IMR-90 (cell line): ENCODE data around the gene UPK3B. TPM values are rescaled to one million over a fixed set of nuclear protein-coding genes. Genes with fewer than 3 reads are reported as not detected.
A peak's percentile ranks its signal among the peaks of the same experiment; 100 is the strongest.
"Not testable (repeated sequence)": the region's sequence is repeated elsewhere in the genome, so short reads cannot be mapped to it uniquely, and the experiment has no call there.

Experiments used
- ATAC-seq: fragments of 200-7000 bp; cut with Tn5 transposase; 2 replicates; pipeline ENCODE4 v1.9.1; 2020; ENCODE audit warnings: low read depth, mild to moderate bottlenecking, moderate library complexity
- BruUV-seq: library from RNA; stranded (reverse); fragments of 400-500 nt; replicated peaks from 2 replicates; lab custom pipeline; 2021; lab: Mats Ljungman, UMichigan
- CTCF ChIA-PET: fragments of 300-600 bp; formaldehyde crosslinking; extraction: SDS; loops from one replicate; lab custom pipeline; 2021; ENCODE audit warnings: antibody characterized with exemption; lab: Yijun Ruan, JAX
- POLR2A ChIA-PET: fragments of 300-600 bp; sonication (Branson Sonifier 250); formaldehyde crosslinking; loops from one replicate; lab custom pipeline; 2022; ENCODE audit warnings: antibody characterized with exemption; ENCODE audit not compliant: unreplicated experiment; lab: Charles Lee
- DNase-seq: peaks from one replicate; pipeline ENCODE4 v3.0.0; 2013
- H2AFZ ChIP-seq: replicated peaks from 2 replicates; pipeline ENCODE3; 2013; ENCODE audit warnings: low read length, mild to moderate bottlenecking; ENCODE audit not compliant: poor library complexity
- H2AK5ac ChIP-seq: 2 replicates; pipeline ENCODE4 v1.6.1; 2013; ENCODE audit warnings: low read depth, low read length, inconsistent platforms
- H2AK9ac ChIP-seq: replicated peaks from 2 replicates; pipeline ENCODE3; 2013; ENCODE audit warnings: mild to moderate bottlenecking, low read depth, low read length, moderate library complexity; ENCODE audit not compliant: poor library complexity
- H2BK120ac ChIP-seq: 2 replicates; pipeline ENCODE4 v1.6.1; 2013; ENCODE audit warnings: low read depth, low read length, inconsistent platforms
- H2BK15ac ChIP-seq: 3 replicates; pipeline ENCODE4 v1.6.1; 2013; ENCODE audit warnings: low read depth, low read length, inconsistent platforms
- H2BK20ac ChIP-seq: 2 replicates; pipeline ENCODE4 v1.6.1; 2013; ENCODE audit warnings: low read depth, mild to moderate bottlenecking, inconsistent platforms, low read length, moderate library complexity
- H2BK5ac ChIP-seq: 2 replicates; pipeline ENCODE4 v1.6.1; 2013; ENCODE audit warnings: mild to moderate bottlenecking, low read depth, low read length, inconsistent platforms; ENCODE audit not compliant: poor library complexity, severe bottlenecking
- H3K14ac ChIP-seq: replicated peaks from 2 replicates; pipeline ENCODE4 v1.6.1; 2013; ENCODE audit warnings: low read depth, low read length, inconsistent platforms
- H3K18ac ChIP-seq: 2 replicates; pipeline ENCODE4 v1.6.1; 2013; ENCODE audit warnings: low read depth, low read length, control low read depth
- H3K23ac ChIP-seq: 2 replicates; pipeline ENCODE4 v1.6.1; 2013; ENCODE audit warnings: low read depth, low read length, inconsistent platforms
- H3K27ac ChIP-seq: 2 replicates; pipeline ENCODE4 v1.5.1; 2013; ENCODE audit warnings: mild to moderate bottlenecking, control low read depth, low read length; ENCODE audit not compliant: insufficient read depth
- H3K27me3 ChIP-seq: 2 replicates; pipeline ENCODE4 v1.6.1; 2013; ENCODE audit warnings: low read length; ENCODE audit not compliant: control insufficient read depth, insufficient read depth
- H3K36me3 ChIP-seq: 2 replicates; pipeline ENCODE4 v1.6.1; 2013; ENCODE audit warnings: low read length, mixed read lengths; ENCODE audit not compliant: control insufficient read depth, insufficient read depth
- H3K4ac ChIP-seq: 2 replicates; pipeline ENCODE4 v1.6.1; 2013; ENCODE audit warnings: low read depth, low read length, inconsistent platforms
- H3K4me1 ChIP-seq: 2 replicates; pipeline ENCODE4 v1.6.1; 2013; ENCODE audit warnings: low read length, mixed read lengths; ENCODE audit not compliant: control insufficient read depth, insufficient read depth
- H3K4me2 ChIP-seq: 2 replicates; pipeline ENCODE4 v1.6.1; 2013; ENCODE audit warnings: low read depth, mild to moderate bottlenecking, control low read depth, low read length, moderate library complexity
- H3K4me3 ChIP-seq: 2 replicates; pipeline ENCODE4 v1.5.1; 2013; ENCODE audit warnings: low read depth, mild to moderate bottlenecking, control low read depth, low read length, moderate library complexity; ENCODE audit not compliant: insufficient read depth
- H3K56ac ChIP-seq: 2 replicates; pipeline ENCODE4 v1.6.1; 2013; ENCODE audit warnings: low read length, inconsistent platforms; ENCODE audit not compliant: insufficient read depth; ENCODE audit errors: extremely low read depth
- H3K79me1 ChIP-seq, 2 experiments: 2 replicates each; pipeline ENCODE4 v1.6.1; 2013; ENCODE audit warnings: low read length in 2 of 2, inconsistent platforms in 1 of 2, low read depth in 1 of 2
- H3K9ac ChIP-seq: 2 replicates; pipeline ENCODE4 v1.6.1; 2013; ENCODE audit warnings: low read depth, low read length, control low read depth
- H3K9me1 ChIP-seq: 2 replicates; pipeline ENCODE4 v1.6.1; 2013; ENCODE audit warnings: low read length, inconsistent platforms; ENCODE audit not compliant: insufficient read depth
- H3K9me3 ChIP-seq: 2 replicates; pipeline ENCODE4 v1.6.1; 2013; ENCODE audit warnings: low read length; ENCODE audit not compliant: control insufficient read depth, insufficient read depth
- H4K20me1 ChIP-seq: 2 replicates; pipeline ENCODE4 v1.6.1; 2013; ENCODE audit warnings: low read length, inconsistent platforms; ENCODE audit not compliant: insufficient read depth
- H4K5ac ChIP-seq: 2 replicates; pipeline ENCODE4 v1.6.1; 2013; ENCODE audit warnings: mild to moderate bottlenecking, low read depth, low read length, control low read depth
- H4K8ac ChIP-seq, 2 experiments: 2 replicates each; pipeline ENCODE4 v1.6.1; 2013; ENCODE audit warnings: low read depth in 2 of 2, low read length in 2 of 2, control low read depth in 1 of 2, inconsistent platforms in 1 of 2
- H4K91ac ChIP-seq: 2 replicates; pipeline ENCODE4 v1.6.1; 2013; ENCODE audit warnings: low read depth, low read length, inconsistent platforms; ENCODE audit not compliant: insufficient read depth
- WGBS, 2 experiments: methylation state at CpG; one replicate each; pipeline versions ENCODE4 v1.1.5 to v1.1.7; 2013; ENCODE audit warnings: missing lambda C conversion rate in 2 of 2; ENCODE audit not compliant: insufficient read length in 1 of 2; ENCODE audit errors: extremely low coverage in 2 of 2; 5-methylcytosine and 5-hydroxymethylcytosine counted together
- dilution Hi-C: fragments of 300-500 bp; cut with HindIII; formaldehyde crosslinking; loops from one replicate; pipeline ENCODE4 v1.14.3; 2018; ENCODE audit warnings: low sequenced_read_pairs; ENCODE audit not compliant: unreplicated experiment
- in situ Hi-C: fragments of 300-500 bp; cut with MboI; formaldehyde crosslinking; loops from 3 replicates; pipeline ENCODE4 v1.14.3; 2019; ENCODE audit warnings: low sequenced_read_pairs, inconsistent platforms, mixed read lengths
- intact Hi-C: fragments of 100-400 bp; cut with micrococcal nuclease; formaldehyde crosslinking; loops from 2 replicates; pipeline ENCODE4 v1.10.0; 2022
- polyA plus RNA-seq, 3 experiments: library from polyadenylated mRNA; depleted of rRNA; stranded (reverse); fragments of >200 nt; gene quantifications; 2 replicates each; pipeline ENCODE4 v1.2.3, GENCODE V29; 2012; ENCODE audit warnings: low replicate concordance in 1 of 3
- total RNA-seq: library from RNA; depleted of rRNA; stranded (reverse); fragments of >200 nt; gene quantifications from 2 replicates; pipeline ENCODE4 v1.2.3, GENCODE V29; 2012

Gene UPK3B
- total and polyA plus RNA-seq, 2 of the 4 experiments (the other 2 are of a cell fraction): 0.26 TPM; not detected in 1

GRCh38 chr7:76465950-76466349 lies 44.4 kb upstream of the UPK3B start:
- H3K27me3 ChIP-seq, POLR2A ChIA-PET, H3K4me2 ChIP-seq, H3K4me1 ChIP-seq, H2BK20ac ChIP-seq, H3K18ac ChIP-seq, CTCF ChIA-PET, H4K5ac ChIP-seq, H2AFZ ChIP-seq, H2BK120ac ChIP-seq, H4K91ac ChIP-seq, H4K8ac ChIP-seq, H3K9ac ChIP-seq, H4K20me1 ChIP-seq, H2BK5ac ChIP-seq, H2AK5ac ChIP-seq, H3K27ac ChIP-seq, intact Hi-C loops, BruUV-seq, H3K9me3 ChIP-seq, H3K4ac ChIP-seq, H3K14ac ChIP-seq, H3K9me1 ChIP-seq, H3K36me3 ChIP-seq, H3K4me3 ChIP-seq, DNase-seq, H3K56ac ChIP-seq, H2AK9ac ChIP-seq, H3K79me1 ChIP-seq, dilution Hi-C loops, in situ Hi-C loops, ATAC-seq, H2BK15ac ChIP-seq, H3K23ac ChIP-seq: not testable (repeated sequence)
- WGBS, 2 experiments: no CpG with 5 or more reads among the region's 8 CpGs

- H3K56ac ChIP-seq, H3K36me3 ChIP-seq, H3K4ac ChIP-seq, H3K9me3 ChIP-seq, in situ Hi-C loops, POLR2A ChIA-PET, H4K91ac ChIP-seq, BruUV-seq, H3K23ac ChIP-seq, H3K4me3 ChIP-seq, CTCF ChIA-PET, H2BK15ac ChIP-seq, H4K20me1 ChIP-seq, H3K4me2 ChIP-seq, H2AK9ac ChIP-seq, DNase-seq, H2BK5ac ChIP-seq, H3K27ac ChIP-seq, H2BK120ac ChIP-seq, H3K14ac ChIP-seq, H4K8ac ChIP-seq, dilution Hi-C loops, H2BK20ac ChIP-seq, intact Hi-C loops, H3K18ac ChIP-seq, H3K9ac ChIP-seq, H3K27me3 ChIP-seq, H4K5ac ChIP-seq, H2AK5ac ChIP-seq, H3K9me1 ChIP-seq, H3K4me1 ChIP-seq, H2AFZ ChIP-seq, H3K79me1 ChIP-seq: not testable (repeated sequence)
- WGBS, 2 experiments: 86% methylated on average over 7 of the region's 14 CpGs; no CpG with 5 or more reads in 1 of the 2 experiments
- peak; percentile 28; the same call in 1 of the 2 replicates for ATAC-seq
Measured at GRCh38 chr7:76467743-76468404, 42.5 kb upstream of the UPK3B start.
